GM12878 (cell line): ENCODE results near the gene INSIG1. TPM values are rescaled to one million over a fixed set of nuclear protein-coding genes. Genes with fewer than 3 reads are reported as not detected.
A peak's percentile ranks its signal among the peaks of the same experiment; 100 is the strongest.

ENCODE experiments used
- ATAC-seq: fragments of 200-7000 bp; cut with Tn5 transposase; 3 replicates; pipeline ENCODE4 v1.9.1; 2020; ENCODE audit warnings: mild to moderate bottlenecking, moderate library complexity
- BruUV-seq: library from RNA; stranded (reverse); fragments of 400-500 nt; replicated peaks from 2 replicates; lab custom pipeline; 2021; lab: Mats Ljungman, UMichigan
- CTCF ChIA-PET: fragments of 300-600 bp; sonication (Branson Sonifier 250); formaldehyde crosslinking; extraction: SDS; loops from one replicate; lab custom pipeline; 2021; ENCODE audit warnings: inconsistent platforms; lab: Yijun Ruan, JAX
- POLR2A ChIA-PET: fragments of 350-600 bp; formaldehyde crosslinking; extraction: SDS; loops from one replicate; lab custom pipeline; 2021; ENCODE audit warnings: inconsistent platforms; lab: Charles Lee
- RAD21 ChIA-PET: fragments of 300-600 bp; sonication (Branson Sonifier 250); formaldehyde crosslinking; loops from one replicate; lab custom pipeline; 2023; ENCODE audit warnings: antibody characterized with exemption; ENCODE audit not compliant: unreplicated experiment; lab: Charles Lee
- SMC1A ChIA-PET: fragments of 300-600 bp; sonication (Branson Sonifier 250); formaldehyde crosslinking; loops from one replicate; lab custom pipeline; 2023; ENCODE audit not compliant: unreplicated experiment, uncharacterized antibody; lab: Charles Lee
- DNase-seq: peaks from one replicate; pipeline ENCODE4 v3.0.0-alpha.2; 2011; ENCODE audit warnings: low read depth, low spot score
- FAIRE-seq: peaks from 3 replicates; lab custom pipeline; 2011; peaks lifted over from hg19 to GRCh38; lab: Jason Lieb, UNC
- H2AFZ ChIP-seq: 2 replicates; pipeline ENCODE4 v1.6.0; 2011; ENCODE audit warnings: low read depth, low read length, control low read depth; ENCODE audit not compliant: control insufficient read depth
- H3K27ac ChIP-seq: 2 replicates; pipeline ENCODE4 v1.5.1; 2011; ENCODE audit warnings: control low read depth; ENCODE audit not compliant: control insufficient read depth, insufficient read depth
- H3K27me3 ChIP-seq, 2 experiments: replicated peaks in 1 of 2; 2 replicates each; pipeline versions ENCODE4 v1.6.0 to v1.6.1; 2011; ENCODE audit warnings: low read length in 1 of 2; ENCODE audit not compliant: control insufficient read depth in 2 of 2, insufficient read depth in 2 of 2
- H3K36me3 ChIP-seq, 2 experiments: 2 replicates each; pipeline ENCODE4 v1.5.1; 2011; ENCODE audit warnings: low read length in 1 of 2; ENCODE audit not compliant: control insufficient read depth in 2 of 2, insufficient read depth in 2 of 2
- H3K4me1 ChIP-seq: 2 replicates; pipeline ENCODE4 v1.6.1; 2011; ENCODE audit warnings: mild to moderate bottlenecking, low read length, moderate library complexity, mixed read lengths; ENCODE audit not compliant: control insufficient read depth, insufficient read depth
- H3K4me2 ChIP-seq: 2 replicates; pipeline ENCODE4 v1.6.0; 2011; ENCODE audit warnings: control low read depth; ENCODE audit not compliant: control insufficient read depth, insufficient read depth
- H3K4me3 ChIP-seq: fragments of 200-600 bp; sonication (generic); 2 replicates; pipeline ENCODE4 v1.5.1; 2016
- H3K79me2 ChIP-seq: 2 replicates; pipeline ENCODE4 v1.6.0; 2011; ENCODE audit warnings: low read length; ENCODE audit not compliant: control insufficient read depth, insufficient read depth
- H3K9ac ChIP-seq: 2 replicates; pipeline ENCODE4 v1.8.0; 2011; ENCODE audit warnings: low read length, control low read depth, mixed read lengths; ENCODE audit not compliant: control insufficient read depth, insufficient read depth
- H3K9me3 ChIP-seq: replicated peaks from 3 replicates; pipeline ENCODE4 v1.5.1; 2011; ENCODE audit warnings: mild to moderate bottlenecking, low read length; ENCODE audit not compliant: control insufficient read depth, insufficient read depth
- H4K20me1 ChIP-seq: 2 replicates; pipeline ENCODE4 v1.6.0; 2011; ENCODE audit not compliant: control insufficient read depth, insufficient read depth
- ATF2 ChIP-seq: IDR thresholded peaks from 2 replicates; pipeline ENCODE4 v1.6.1; 2012; ENCODE audit warnings: low read length, inconsistent platforms
- BCL11A ChIP-seq: IDR thresholded peaks from 2 replicates; pipeline ENCODE4 v1.6.1; 2011; ENCODE audit warnings: low read depth, low read length
- CBX3 ChIP-seq: fragments of 200-600 bp; sonication (generic); IDR thresholded peaks from 2 replicates; pipeline ENCODE4 v1.6.1; 2016; ENCODE audit warnings: low read depth, borderline replicate concordance
- DPF2 ChIP-seq: fragments of 450-650 bp; IDR thresholded peaks from 2 replicates; pipeline ENCODE4 v1.6.1; 2017; ENCODE audit warnings: mild to moderate bottlenecking
- EP300 ChIP-seq, 2 experiments: fragments of 150-350 bp in 1 of 2; IDR thresholded peaks; 2 replicates each; pipeline ENCODE4 v1.6.1; 2011 to 2012; ENCODE audit warnings: low read depth in 2 of 2, low read length in 2 of 2, borderline replicate concordance in 1 of 2, improper control_type of control experiment in 1 of 2, inconsistent platforms in 1 of 2; ENCODE audit not compliant: control insufficient read depth in 1 of 2
- IRF4 ChIP-seq: IDR thresholded peaks from 2 replicates; pipeline ENCODE4 v1.6.1; 2011; ENCODE audit warnings: low read depth, low read length
- KAT2A ChIP-seq: conservative IDR thresholded peaks from 2 replicates; pipeline ENCODE4 v1.6.1; 2011; ENCODE audit warnings: low read depth, low read length; ENCODE audit not compliant: control insufficient read depth
- LARP7 ChIP-seq: fragments of 450-650 bp; IDR thresholded peaks from 2 replicates; pipeline ENCODE4 v1.6.1; 2017; ENCODE audit warnings: mild to moderate bottlenecking
- MTA2 ChIP-seq: fragments of 450-650 bp; IDR thresholded peaks from 2 replicates; pipeline ENCODE4 v1.6.1; 2016; ENCODE audit warnings: low read depth, mild to moderate bottlenecking, moderate library complexity
- MTA3 ChIP-seq: IDR thresholded peaks from 2 replicates; pipeline ENCODE4 v1.6.1; 2012; ENCODE audit warnings: low read length, inconsistent platforms, borderline replicate concordance
- NFIC ChIP-seq: IDR thresholded peaks from 2 replicates; pipeline ENCODE4 v1.6.1; 2012; ENCODE audit warnings: low read depth, mild to moderate bottlenecking, inconsistent platforms, low read length, moderate library complexity
- NKRF ChIP-seq: fragments of 450-650 bp; conservative IDR thresholded peaks from 2 replicates; pipeline ENCODE4 v1.6.1; 2017; ENCODE audit warnings: mild to moderate bottlenecking, moderate library complexity
- PAX5 ChIP-seq: IDR thresholded peaks from 2 replicates; pipeline ENCODE4 v1.6.1; 2011; ENCODE audit warnings: low read depth, low read length, borderline replicate concordance
- PML ChIP-seq: IDR thresholded peaks from 2 replicates; pipeline ENCODE4 v1.6.1; 2012; ENCODE audit warnings: low read length, inconsistent platforms
- SIN3A ChIP-seq: IDR thresholded peaks from 2 replicates; pipeline ENCODE4 v1.6.1; 2012; ENCODE audit warnings: low read depth, low read length, improper control_type of control experiment
- SPI1 ChIP-seq: IDR thresholded peaks from 2 replicates; pipeline ENCODE4 v1.6.1; 2011; ENCODE audit warnings: low read depth, mild to moderate bottlenecking, low read length, moderate library complexity, borderline replicate concordance; ENCODE audit not compliant: insufficient read depth
- USF1 ChIP-seq: IDR thresholded peaks from 2 replicates; pipeline ENCODE4 v1.6.1; 2011; ENCODE audit warnings: borderline replicate concordance, low read depth, mild to moderate bottlenecking, moderate library complexity, mixed read lengths, low read length; ENCODE audit not compliant: insufficient read depth; ENCODE audit errors: extremely low read length
- ZNF384 ChIP-seq: IDR thresholded peaks from 2 replicates; pipeline ENCODE4 v1.6.1; 2012; ENCODE audit warnings: low read depth, mild to moderate bottlenecking, low read length, improper control_type of control experiment, borderline replicate concordance
- whole genome bisulfite sequencing: methylation state at CpG from one replicate; pipeline ENCODE4 v1.1.6; 2016; ENCODE audit warnings: low lambda C conversion rate; ENCODE audit not compliant: insufficient replicate concordance, insufficient coverage; ENCODE audit errors: missing lambda C conversion rate; 5-methylcytosine and 5-hydroxymethylcytosine counted together
- in situ Hi-C: fragments of 300-500 bp; cut with MboI; formaldehyde crosslinking; loops from 9 replicates; pipeline ENCODE4 v1.14.3; 2018; ENCODE audit warnings: mixed read lengths
- intact Hi-C: fragments of 100-400 bp; cut with micrococcal nuclease; formaldehyde crosslinking; loops from one replicate; pipeline ENCODE4 v1.14.2; 2022; ENCODE audit not compliant: unreplicated experiment
- polyA plus RNA-seq, 11 experiments: library from polyadenylated mRNA; depleted of rRNA in 4 of 11; unstranded in 6 of 11; stranded (reverse) in 5 of 11; fragments of >200 nt; fragmentation: Nextera tagmentation in 4 of 11; fragmentation: Illumina TruSeq in 1 of 11; extraction: Ambion mirVana in 4 of 11; extraction: Trizol in 1 of 11; gene quantifications; 1 replicate in 1 of 11; 2 replicates in 10 of 11; pipeline versions ENCODE4 v1.2.1 to v1.2.3, GENCODE V29; 2011 to 2016; ENCODE audit warnings: inconsistent platforms in 2 of 11, missing spikeins in 2 of 11, low read depth in 1 of 11
- total RNA-seq, 4 experiments: library from RNA; depleted of rRNA in 3 of 4; stranded (reverse); fragments of >200 nt in 3 of 4; fragmentation: Illumina TruSeq in 1 of 4; extraction: Trizol in 1 of 4; gene quantifications; 2 replicates each; pipeline versions ENCODE4 v1.2.1 to v1.2.3, GENCODE V29; 2013 to 2021

The INSIG1 gene
- total and polyA plus RNA-seq, 10 of the 15 experiments (the other 5 are each of a cell fraction or from before 2014, with no cell fraction given), result 29.6 to 168 (median 91.1) TPM

GRCh38 chr7:155299535-155300202 is 2.0 kb downstream of the INSIG1 start:
- peak overlapping the region; percentile 88 for H3K4me2 ChIP-seq
- ChIA-PET POLR2A (interaction anchor here (0.7 to 4.4 kb wide), 5 partner anchors 45 to 372 kb away, joined by 3 to 86 read pairs (median 7); partner anchors contain the start of gene PAXIP1), CTCF (interaction anchor here (1.5 to 3.7 kb wide), 5 partner anchors 10 to 372 kb away, joined by 3 to 17 read pairs (median 9); no protein-coding TSS in a partner anchor), SMC1A (interaction anchor here (0.8 to 2.4 kb wide), 8 partner anchors 43 to 425 kb away, joined by 3 to 16 read pairs (median 5); no protein-coding TSS in a partner anchor), RAD21 (interaction anchor here (0.8 to 3.5 kb wide), 8 partner anchors 12 to 372 kb away, joined by 3 to 25 read pairs (median 4); partner anchors contain the start of gene PAXIP1)
- peaks cover 7 to 21% of the 10 kb centered on the region in 2 experiments for H3K36me3 ChIP-seq
- peaks cover 58% of the 10 kb centered on the region for H3K79me2 ChIP-seq
- peaks cover 4% of the 10 kb centered on the region; the same call in 1 of the 2 replicates for H4K20me1 ChIP-seq
- peak; percentile 79 for FAIRE-seq
- no TSS peak for BruUV-seq
- ATAC-seq, result peak; percentile 14
- H3K4me3 ChIP-seq, result peak overlapping the region; percentile 94
- H2AFZ ChIP-seq, result no peak overlapping the region
- no peaks in the 10 kb centered on the region for H3K9me3 ChIP-seq
- H3K4me1 ChIP-seq, result peaks cover 6% of the 10 kb centered on the region
- peak overlapping the region; percentile 58 for H3K9ac ChIP-seq
- peak overlapping the region; percentile 63 for H3K27ac ChIP-seq
- no peaks in the 10 kb centered on the region for H3K27me3 ChIP-seq
- intact Hi-C loops, result loop anchor here (1.0 to 10.0 kb wide), 7 partner anchors 45 to 1618 kb away; partner anchors contain the start of gene PAXIP1
- in situ Hi-C loops, result loop anchor here (5.0 to 10.0 kb wide), 2 partner anchors 95 to 297 kb away; partner anchors contain the start of gene PAXIP1
- no peak for DNase-seq
- WGBS, result under 1% methylated on average over 8 of the region's 8 CpGs
- TF ChIP-seq CBX3, result no peak
- TF ChIP-seq PAX5, result 0 out of 2 replicates have a peak, but pooled peaks have one; percentile 18
- 0 out of 4 replicates have a peak, but pooled peaks of 1 of the 2 experiments have one; percentile 35 for TF ChIP-seq EP300 (IDR thresholded peaks at IDR 0.05; ENCODE audit: borderline replicate concordance in 1 of 2, control insufficient read depth in 1 of 2, low read depth in 2 of 2, low read length in 2 of 2)
- TF ChIP-seq PML, result peak; percentile 20; the same call in 1 of the 2 replicates
- TF ChIP-seq NFIC, result peak; percentile 19; the same call in 1 of the 2 replicates
- no peak for TF ChIP-seq ZNF384
- 0 out of 2 replicates have a peak, but pooled peaks have one; percentile 2 for TF ChIP-seq IRF4
- peak; percentile 62; the same call in 1 of the 2 replicates for TF ChIP-seq LARP7
- TF ChIP-seq KAT2A, result no peak
- peak; percentile 13 for TF ChIP-seq USF1
- TF ChIP-seq MTA3, result peak; percentile 53; the same call in 1 of the 2 replicates
- TF ChIP-seq MTA2, result peak; percentile 86
- peak; percentile 18; the same call in 1 of the 2 replicates for TF ChIP-seq SIN3A
- peak; percentile 87 for TF ChIP-seq SPI1
- peak; percentile 31; the same call in 1 of the 2 replicates for TF ChIP-seq BCL11A
- TF ChIP-seq DPF2, result peak; percentile 42; the same call in 1 of the 2 replicates
- peak; percentile 41; the same call in 1 of the 2 replicates for TF ChIP-seq NKRF
- no peak; the same call in 1 of the 2 replicates for TF ChIP-seq ATF2
